IPS-11a (cell line): ENCODE measurements around the gene MPI.

ENCODE experiments used
- H3K4me3 ChIP-seq: one replicate; pipeline ENCODE4 v1.5.1; 2013; ENCODE audit warnings: low read depth, low read length, control low read depth

Gene MPI, protein sequence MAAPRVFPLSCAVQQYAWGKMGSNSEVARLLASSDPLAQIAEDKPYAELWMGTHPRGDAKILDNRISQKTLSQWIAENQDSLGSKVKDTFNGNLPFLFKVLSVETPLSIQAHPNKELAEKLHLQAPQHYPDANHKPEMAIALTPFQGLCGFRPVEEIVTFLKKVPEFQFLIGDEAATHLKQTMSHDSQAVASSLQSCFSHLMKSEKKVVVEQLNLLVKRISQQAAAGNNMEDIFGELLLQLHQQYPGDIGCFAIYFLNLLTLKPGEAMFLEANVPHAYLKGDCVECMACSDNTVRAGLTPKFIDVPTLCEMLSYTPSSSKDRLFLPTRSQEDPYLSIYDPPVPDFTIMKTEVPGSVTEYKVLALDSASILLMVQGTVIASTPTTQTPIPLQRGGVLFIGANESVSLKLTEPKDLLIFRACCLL

DNA sequence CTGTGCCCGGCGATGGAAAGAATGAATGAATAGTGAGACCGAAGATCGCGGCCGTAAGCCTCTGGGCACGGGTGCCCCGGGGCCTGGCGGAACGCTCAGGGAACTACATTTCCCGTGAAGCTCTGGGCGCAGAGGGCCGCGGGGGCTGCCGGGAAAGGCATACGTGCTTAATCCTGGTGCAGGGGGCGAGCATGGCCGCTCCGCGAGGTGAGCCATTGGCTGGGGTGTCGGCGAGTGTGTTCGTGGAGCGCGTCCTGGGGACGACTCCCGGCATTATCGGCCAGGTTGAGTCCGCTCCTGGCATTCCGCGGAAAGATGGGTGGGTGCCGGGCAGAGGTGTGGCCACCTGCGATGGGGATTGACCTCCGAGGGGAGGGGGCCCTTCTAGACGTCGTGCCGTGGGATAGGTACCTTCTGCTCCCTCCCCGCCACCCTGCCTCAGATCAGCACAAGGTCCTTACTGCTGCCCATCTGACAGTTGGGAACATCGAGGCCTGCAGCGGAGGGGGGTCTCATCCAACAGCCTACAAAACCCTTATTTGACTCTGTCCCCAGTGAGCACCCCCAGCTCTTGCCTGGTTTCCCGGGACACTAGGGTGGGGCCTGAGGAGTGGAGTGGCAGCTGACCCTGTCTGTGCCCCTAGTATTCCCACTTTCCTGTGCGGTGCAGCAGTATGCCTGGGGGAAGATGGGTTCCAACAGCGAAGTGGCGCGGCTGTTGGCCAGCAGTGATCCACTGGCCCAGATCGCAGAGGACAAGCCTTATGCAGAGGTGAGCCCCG lies at the start of gene MPI:
Gene MPI, plus strand, starts transcription at position 160 of the 782 bp plus-strand sequence. Its CDS starts 32 bp downstream, at position 192.
- H3K4me3 ChIP-seq = peak within 1 kb of the TSS; percentile 94

DNA sequence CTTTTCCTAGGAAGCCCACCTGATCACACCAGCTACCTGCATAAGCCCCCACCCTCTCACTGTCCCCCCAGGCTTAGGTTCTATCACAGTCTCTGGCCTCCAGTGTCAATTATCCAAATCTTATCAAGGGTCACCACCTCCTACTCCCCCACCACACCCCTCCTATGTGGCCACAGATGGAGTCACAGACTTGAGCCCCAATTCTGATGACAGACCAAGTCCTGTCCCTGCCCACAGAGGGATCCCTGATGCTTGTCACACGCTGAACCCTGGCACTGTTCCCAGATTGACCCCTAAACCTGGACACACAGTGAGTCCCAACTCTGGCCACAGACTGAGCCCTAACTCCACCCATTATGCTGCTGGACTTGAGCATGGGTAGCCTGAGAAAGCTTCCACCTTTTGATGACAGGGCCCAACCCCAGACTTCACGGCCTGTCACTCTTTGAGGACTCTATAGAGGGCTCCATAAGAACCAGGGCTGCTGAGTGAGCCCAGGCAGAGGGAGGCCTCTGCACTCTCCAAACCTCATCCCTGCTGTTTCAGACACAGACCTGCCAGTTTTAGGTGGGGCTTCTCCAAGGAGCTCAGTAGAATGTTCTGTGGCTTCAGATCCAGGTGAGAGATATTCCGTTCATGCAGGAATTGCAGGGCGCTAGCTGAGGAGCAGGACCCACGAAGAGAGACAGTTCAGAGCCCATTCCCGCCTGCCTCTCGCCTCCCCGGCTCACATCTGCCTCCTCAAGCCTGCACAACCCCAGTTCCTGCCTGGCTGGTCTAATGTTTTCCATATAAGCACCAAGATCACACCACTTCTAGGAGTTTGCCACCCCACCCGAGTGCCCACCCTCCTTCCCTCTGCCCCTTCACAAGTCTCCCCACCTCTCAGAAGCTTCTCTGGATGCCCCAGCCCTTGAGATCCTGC lies 48.7 kb upstream of the MPI start:
- no peak overlapping the region for H3K4me3 ChIP-seq

DNA sequence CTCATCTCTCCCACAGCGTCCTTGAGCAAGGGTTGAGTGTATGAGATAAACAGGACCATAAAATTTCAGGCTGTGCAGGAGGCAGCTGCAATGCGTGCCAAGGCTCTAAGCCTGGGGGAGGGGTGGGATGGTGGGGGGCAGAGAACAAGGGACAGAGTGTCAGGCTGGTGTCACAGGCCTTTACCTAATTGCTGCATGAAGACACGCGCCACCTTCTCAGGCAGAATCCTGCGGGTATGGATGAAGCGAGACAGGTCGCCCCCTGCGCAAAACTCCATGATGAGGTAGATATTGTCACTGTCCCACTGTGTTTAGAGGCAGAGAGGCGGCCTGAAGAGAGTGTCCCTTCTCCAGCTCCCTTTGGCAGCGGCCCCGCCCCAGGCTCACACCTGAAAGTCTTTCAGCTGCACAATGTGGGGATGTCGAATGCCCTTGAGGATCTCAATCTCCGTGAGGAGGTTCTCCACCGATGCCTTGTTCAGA lies 47.9 kb upstream of the MPI start:
- peak overlapping the region; percentile 71 for H3K4me3 ChIP-seq

DNA sequence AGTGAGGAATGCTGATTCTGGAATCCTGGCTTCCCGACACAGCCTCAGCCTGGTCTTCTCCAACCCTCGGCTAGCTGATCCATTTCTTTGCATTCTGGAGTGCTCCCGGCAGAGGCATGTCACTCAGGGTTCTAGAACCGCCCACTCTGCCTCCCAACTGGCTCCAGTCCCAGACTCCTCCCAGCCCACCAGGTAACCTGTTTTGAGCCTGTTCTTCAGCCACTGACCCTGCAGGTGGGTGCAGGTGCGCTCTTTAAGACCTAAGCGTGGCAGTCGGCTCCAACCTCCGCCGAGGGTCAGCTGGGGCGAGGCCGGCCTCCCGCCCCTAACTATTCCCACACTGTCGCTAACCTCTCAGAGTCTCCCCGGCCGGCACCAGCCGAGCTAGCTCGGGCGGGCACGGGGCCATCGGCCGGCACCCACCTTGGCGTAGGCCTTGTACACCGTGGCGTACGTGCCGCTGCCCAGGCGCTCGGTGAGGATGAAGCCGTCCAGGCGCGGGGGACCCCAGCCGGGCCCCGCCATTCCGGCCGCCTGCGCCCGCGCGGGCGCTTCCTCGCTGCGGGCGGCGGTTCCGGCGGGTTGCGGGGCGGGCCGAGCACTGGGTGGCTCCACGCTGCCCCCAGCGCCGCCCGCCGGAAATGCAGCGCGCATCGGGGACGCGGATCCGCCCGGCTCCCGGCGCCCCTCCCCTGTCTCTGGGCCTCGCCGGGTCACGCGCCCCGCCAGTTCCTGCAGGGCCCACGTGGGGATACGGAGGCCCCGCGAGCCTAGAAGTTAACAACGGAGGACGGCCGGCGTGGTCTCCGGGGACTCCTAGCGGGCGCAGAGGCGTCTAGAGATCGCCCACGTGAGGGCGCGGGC lies 47.0 kb upstream of the MPI start, which contains the start of gene ULK3:
Gene ULK3, minus strand, starts transcription at position 576 of the 864 bp plus-strand sequence. Its CDS starts 51 bp downstream, at position 525.
- peak within 1 kb of the TSS; percentile 71 for H3K4me3 ChIP-seq

DNA sequence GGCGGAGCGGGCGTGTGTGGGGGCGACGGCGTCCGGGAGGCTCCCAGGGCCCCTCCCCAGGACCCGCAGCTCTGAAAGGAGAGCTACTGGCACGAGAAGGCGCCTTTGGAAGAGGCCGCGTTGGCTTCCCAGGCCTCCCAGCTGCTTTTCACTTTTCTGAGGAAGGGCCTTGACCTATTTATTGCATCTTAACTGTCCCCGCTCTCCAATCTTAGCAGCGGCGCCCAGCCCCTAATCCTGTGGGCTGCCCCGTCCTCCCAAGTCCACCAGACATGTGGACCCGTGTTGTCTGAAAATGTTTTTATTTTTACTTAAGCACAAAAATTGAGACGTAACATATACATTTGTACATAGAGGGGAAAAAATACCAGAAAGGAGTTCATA lies 46.4 kb upstream of the MPI start:
- H3K4me3 ChIP-seq = peak overlapping the region; percentile 44

DNA sequence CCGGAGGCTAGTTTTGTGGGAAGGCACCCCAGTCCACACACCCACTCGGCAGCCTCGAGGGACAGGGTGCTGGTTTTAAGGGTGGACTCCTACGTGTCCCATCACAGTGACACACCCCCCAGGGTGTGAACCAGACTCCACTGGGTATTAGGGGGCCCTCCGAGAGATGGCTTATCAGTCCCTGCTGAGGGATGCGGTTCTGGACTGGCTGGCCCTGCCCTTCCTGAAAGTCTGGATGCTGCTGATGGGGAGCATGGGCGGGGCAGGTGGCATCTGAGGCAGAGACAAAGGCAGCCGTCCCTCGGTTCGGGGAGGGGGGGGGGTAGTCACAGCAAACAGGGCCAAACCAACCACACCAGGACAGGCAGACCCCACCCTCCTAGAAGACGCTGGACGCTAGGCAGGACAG lies 45.9 kb upstream of the MPI start:
- H3K4me3 ChIP-seq = no peak overlapping the region

DNA sequence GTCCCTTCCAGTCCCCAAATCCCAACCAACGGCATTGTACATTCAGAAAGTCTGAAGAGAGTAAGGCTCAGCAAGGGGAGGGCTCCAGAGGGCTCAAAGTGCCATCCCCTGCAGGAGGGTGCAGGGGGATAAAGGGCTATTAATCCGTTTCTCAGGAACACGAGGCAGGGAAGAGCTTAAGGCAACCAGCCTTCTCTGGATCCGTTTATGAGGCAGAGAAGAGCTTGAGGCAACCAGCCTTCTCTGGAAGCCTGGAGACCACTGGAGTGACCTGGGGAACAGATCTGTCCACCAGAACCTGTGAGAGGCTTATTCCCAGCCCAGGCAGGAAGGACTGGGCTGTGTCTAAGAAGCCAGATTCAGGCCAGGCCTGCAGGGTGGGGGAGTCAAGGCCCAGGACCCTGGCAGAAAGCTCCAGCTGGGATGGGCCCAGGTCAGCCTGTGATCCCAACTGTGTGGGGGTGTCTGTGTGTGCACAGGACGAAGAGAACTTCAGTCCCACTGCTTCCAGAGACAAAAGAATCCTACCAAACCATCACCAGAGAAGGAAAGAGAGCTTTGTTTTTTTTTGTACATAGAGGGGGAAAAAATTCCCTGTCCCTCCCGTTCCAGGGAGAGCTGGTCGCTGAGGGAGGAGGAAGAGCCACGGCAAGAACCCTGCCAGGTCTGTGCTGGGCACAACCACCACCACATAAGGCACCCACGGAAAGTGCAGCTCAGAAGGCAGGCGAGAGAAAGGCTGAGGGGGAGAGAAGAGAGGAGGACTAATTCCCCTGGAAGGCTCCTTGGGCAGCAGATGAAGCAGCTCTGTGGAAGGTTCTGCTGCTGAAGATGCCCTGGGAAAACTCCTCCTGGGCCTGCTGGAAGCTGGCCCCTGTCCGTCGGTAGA lies 45.3 kb upstream of the MPI start:
- H3K4me3 ChIP-seq = no peak overlapping the region

DNA sequence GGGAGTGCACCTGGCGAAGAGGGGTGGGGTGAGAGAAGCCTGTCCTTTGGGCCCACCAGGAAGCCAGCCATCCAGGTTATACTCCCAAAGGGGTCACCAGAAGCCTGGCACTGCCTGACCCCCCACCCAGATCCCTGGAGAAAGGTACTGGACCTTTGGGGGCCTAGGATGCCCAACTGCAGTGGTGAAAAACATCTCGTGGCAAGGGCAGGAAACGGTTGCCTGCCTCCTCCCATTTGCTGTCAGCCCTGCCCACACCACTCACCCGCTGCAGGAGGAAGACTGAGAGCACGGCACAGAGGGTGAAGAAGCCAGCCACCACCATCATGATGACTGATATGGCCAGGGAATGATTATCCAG lies 44.7 kb upstream of the MPI start:
- no peak overlapping the region for H3K4me3 ChIP-seq

DNA sequence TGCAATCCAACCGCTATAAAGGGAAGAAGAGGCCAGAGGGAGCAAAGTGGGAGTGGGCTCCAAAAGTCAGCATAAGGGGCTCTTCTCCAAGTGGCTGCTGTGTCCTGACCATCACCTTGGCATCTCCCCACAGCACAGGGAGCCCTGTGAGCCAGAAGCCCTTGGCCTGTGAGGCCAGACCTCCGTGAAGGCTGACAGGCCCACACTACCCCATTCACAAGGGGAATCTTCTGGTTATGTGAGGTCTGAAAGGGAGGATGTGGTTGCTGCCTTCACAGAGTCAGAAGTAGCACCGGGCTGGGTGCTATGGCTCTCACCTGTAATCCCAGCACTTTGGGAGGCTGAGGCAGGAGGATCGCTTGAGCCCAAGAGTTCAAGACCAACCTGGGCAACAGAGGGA lies 44.3 kb upstream of the MPI start:
- H3K4me3 ChIP-seq = no peak overlapping the region

DNA sequence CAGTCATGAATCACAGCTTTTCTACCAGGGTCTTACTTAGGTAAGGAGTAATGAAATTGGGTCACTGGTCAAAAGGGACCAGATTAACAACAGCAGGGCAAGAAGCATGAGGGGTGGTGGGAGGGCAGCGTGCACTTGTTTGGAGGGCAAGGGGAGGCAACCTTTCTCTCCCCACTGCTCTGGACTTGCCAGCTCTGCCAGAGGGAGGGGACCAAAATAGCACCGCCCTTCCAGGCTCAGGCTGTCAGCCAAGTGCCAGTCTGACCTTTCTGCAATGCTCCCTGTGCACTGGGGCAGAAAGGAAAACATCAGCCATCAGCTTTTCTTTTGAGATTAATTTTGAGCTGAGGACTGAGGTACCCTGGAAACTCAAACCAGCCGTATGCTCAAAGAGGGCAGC lies 42.4 kb upstream of the MPI start:
- H3K4me3 ChIP-seq = no peak overlapping the region

DNA sequence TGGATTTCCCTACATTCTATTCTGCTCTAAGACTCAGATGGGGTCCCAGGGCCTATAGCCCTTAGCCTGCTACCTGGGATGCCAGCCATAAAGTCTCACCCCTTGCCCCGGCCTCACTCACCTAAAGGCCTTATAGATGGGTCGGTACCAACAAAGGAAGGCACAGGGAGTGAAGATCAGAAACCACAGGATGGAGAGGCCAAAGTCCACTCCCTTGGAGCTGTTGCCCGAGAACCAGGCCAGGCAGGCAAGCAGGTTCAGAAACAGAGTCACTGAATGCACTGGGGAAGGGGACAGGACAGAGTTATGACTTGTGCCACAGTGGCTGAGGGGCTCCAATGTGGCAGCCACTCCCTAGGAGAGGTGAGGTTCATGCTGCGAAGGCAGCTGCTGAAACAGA lies 39.4 kb upstream of the MPI start:
- H3K4me3 ChIP-seq = no peak overlapping the region

DNA sequence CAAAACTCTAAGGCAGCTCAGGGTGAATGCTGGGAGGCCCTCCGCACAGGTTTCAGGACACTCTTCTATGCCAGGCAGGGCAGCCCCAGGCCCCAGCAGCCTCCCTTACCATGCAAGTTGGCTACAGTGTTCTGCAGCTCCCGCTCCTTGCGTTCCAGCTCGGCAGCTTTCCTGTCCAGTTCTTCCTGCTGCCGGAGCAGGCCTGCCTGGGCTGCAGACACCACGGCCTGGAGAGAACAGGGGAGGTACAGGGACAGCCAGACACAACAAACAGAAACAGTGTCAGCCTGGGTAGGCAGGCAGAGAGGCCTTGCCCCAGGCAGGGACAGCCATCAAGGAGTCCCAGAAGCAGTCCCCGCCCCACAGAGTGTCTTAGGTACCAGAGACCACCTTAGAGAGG lies 37.9 kb upstream of the MPI start:
- H3K4me3 ChIP-seq = no peak overlapping the region

DNA sequence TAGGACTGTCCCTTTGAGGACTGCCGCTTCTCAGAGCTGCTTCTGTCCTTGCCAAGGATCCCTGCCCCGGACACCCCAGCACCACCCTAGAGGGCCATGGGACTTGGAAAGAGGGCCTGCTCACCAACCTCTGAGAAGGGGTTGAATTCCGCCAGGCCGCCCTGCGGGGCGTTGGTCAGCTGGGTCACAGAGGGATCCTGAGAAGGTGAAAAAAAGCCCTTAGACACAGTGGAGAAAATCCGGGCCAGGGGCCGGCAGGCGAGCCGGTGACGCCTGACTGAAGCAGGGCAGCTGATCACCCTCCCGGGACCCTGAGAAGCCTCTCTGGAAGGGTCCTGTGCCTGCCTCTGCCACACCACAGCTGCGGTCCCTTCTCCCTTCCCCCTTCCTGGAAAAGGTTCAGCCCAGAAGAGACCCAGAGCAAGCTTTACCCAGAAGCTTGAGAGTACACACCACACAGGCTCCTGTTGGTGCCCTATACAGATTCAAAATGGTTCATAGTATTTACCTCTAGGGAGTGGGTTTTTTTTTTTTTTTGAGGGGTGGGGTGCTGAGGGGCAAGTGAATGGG lies 35.3 kb upstream of the MPI start:
- H3K4me3 ChIP-seq = no peak overlapping the region

DNA sequence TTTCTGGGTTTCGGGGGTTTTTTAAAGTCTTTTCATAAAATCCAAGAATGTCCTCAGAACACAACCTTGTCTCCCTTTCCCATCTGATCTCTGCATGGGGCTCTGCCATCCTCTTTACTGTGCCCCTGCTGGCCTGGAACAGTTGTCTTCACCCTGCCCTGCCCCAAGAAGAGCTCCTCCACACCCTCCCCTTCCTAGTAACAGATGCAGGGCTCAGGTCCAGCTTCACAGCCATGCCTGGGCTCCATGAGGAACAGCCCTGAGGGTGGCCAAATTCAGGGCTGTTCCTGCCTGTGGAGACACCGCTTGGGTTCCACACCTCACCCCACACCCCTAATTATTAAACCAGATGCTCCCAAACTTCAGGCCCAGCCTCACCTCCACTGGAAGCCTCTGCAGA lies 34.0 kb upstream of the MPI start:
- H3K4me3 ChIP-seq = no peak overlapping the region

DNA sequence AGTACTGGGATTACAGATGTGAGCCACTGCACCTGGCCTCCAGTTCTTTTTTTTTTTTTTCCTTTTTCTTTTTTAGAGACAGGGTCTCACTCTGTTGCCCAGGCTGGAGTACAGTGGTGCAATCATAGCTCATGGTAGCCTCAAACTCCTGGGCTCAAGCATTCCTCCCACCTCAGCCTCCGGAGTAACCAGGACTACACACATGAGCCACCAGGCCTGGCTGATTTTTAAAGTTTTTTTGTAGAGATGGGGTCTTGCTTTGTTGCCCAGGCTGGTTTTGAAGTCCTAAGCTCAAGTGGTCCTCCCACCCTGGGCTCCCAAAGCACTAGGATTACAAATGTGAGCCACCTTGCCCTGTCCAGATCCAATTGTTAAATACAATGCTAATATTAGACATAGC lies 33.3 kb upstream of the MPI start:
- no peak overlapping the region for H3K4me3 ChIP-seq

DNA sequence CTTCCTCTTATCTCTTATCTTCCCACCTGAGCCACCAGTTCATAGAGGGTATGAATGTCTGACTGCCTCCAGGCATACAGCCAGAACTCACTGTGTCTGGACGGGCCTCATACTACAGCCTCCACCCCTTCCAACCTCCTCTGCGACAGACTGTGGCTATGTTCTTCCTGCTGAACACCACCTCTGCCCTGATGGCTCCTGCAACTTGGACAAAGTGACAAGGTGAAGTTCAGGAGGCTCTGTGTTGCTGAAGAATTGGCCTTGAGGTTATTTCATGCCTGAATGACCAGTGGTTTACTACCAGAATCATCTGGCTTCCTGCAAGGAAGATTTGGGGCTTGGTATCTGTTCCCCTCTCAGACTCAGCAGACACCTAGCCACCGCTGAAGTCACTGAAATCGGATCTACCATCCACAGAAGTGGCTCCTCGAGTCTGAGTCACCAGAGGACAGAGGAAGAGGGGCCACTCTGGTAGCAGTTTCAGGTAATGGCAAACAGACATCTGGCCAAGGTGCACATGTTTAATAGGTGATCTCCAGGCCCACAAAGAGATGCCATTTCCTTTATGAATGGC lies 32.7 kb upstream of the MPI start:
- H3K4me3 ChIP-seq = no peak overlapping the region

DNA sequence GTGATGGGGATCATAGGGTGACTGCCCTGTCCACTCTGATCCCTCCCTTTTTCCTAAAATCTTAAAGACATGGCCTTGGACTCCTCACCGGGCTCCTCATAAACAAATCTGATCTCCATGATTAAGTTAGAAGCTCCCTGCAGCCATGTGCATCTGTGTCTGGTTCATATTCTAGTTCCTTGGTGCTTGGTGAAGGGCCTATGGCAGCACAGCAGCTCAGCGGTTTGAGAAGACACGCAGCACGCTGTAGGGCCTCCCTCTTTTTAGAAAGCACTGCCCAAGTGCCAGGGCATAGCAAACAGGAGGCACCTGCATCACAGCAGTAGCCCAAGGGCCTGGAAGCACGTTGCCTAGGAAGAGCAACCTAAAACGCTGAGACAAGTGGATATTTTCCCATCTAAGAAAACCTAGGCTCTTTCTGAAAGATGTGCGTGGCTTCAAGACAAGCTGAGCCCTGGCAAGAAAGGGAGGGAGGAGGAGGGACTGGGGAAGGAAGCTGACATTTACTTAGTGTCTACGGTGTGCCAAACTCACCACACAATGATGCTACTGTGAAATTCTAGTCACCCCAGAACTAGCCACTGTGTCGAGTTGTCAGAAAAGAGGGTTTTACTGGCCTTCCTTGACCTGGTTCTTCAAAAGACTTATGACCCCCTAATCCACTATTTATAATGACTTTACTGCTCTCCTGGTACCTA lies 32.0 kb upstream of the MPI start:
- H3K4me3 ChIP-seq = no peak overlapping the region

DNA sequence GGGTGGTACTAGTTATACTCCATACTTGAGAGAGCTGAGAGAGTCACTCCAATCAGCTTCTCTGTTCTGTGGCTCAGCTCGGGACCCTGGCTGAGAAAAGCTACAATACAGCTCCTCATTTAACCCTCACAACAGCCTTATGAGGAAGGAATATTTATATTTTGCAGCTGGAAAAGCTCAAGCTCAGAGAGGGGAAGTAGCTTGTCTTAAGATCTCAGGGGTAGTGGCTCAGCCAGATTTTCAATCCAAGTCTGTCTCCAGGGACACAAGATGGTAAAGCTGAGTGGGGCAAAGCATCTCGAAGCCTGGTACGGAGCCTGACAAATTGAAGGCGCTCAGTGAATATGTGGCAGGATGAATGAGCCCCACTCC lies 31.5 kb upstream of the MPI start:
- no peak overlapping the region for H3K4me3 ChIP-seq
